Suprapubic skin (tissue), 4 donors: Measurements from ENCODE around the gene CD300E.

Experiments used
- EP300 ChIP-seq: sonication (generic); formaldehyde crosslinking; IDR thresholded peaks from one replicate; pipeline ENCODE4 v1.6.1; 2017; ENCODE audit warnings: antibody characterized with exemption
- POLR2A ChIP-seq, 2 donors: fragments of 450-650 bp; IDR thresholded peaks; one replicate each; pipeline ENCODE4 v1.6.1; 2017; ENCODE audit warnings: antibody characterized with exemption in 2 of 2, mild to moderate bottlenecking in 2 of 2, moderate library complexity in 2 of 2
- POLR2AphosphoS5 ChIP-seq, 3 donors: sonication (generic); formaldehyde crosslinking; IDR thresholded peaks; one replicate each; pipeline ENCODE4 v1.6.1; 2017; ENCODE audit warnings: antibody characterized with exemption in 3 of 3
- TF ChIP-seq, protein P1 (sequence below), 2 donors: fragments of 200-600 bp in 1 of 2; fragments of 450-650 bp in 1 of 2; sonication (generic) in 1 of 2; IDR thresholded peaks; one replicate each; pipeline ENCODE4 v1.5.1; 2016 to 2019; ENCODE audit warnings: antibody characterized with exemption in 2 of 2, mild to moderate bottlenecking in 1 of 2, moderate library complexity in 1 of 2

- TF ChIP-seq POLR2AphosphoS5 (IDR thresholded peaks at IDR 0.05) (no peak), POLR2A (IDR thresholded peaks at IDR 0.05) (no peak), EP300 (no peak)
- TF ChIP-seq, protein P1, sequence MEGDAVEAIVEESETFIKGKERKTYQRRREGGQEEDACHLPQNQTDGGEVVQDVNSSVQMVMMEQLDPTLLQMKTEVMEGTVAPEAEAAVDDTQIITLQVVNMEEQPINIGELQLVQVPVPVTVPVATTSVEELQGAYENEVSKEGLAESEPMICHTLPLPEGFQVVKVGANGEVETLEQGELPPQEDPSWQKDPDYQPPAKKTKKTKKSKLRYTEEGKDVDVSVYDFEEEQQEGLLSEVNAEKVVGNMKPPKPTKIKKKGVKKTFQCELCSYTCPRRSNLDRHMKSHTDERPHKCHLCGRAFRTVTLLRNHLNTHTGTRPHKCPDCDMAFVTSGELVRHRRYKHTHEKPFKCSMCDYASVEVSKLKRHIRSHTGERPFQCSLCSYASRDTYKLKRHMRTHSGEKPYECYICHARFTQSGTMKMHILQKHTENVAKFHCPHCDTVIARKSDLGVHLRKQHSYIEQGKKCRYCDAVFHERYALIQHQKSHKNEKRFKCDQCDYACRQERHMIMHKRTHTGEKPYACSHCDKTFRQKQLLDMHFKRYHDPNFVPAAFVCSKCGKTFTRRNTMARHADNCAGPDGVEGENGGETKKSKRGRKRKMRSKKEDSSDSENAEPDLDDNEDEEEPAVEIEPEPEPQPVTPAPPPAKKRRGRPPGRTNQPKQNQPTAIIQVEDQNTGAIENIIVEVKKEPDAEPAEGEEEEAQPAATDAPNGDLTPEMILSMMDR (IDR thresholded peaks at IDR 0.05): no peak
These were observed 46.8 kb upstream of the CD300E start for GRCh38 chr17:74670329-74670728.
